HepG2 (cell line): ENCODE measurements around the gene GON7. TPM values are rescaled to one million over a fixed set of nuclear protein-coding genes. Genes with fewer than 3 reads are reported as not detected.

ENCODE experiments used
- ARNT2 ChIP-seq: sonication (generic); formaldehyde crosslinking; IDR thresholded peaks from 2 replicates; pipeline ENCODE4 v1.8.0; 2022; ENCODE audit warnings: mild to moderate bottlenecking, low read depth, missing genetic modification reagents, moderate library complexity
- GLI4 ChIP-seq: sonication (generic); formaldehyde crosslinking; IDR thresholded peaks from 2 replicates; pipeline ENCODE4 v1.5.1; 2020; ENCODE audit warnings: missing genetic modification reagents, mild to moderate bottlenecking, moderate library complexity, borderline replicate concordance
- HINFP ChIP-seq: sonication (generic); formaldehyde crosslinking; IDR thresholded peaks from 2 replicates; pipeline ENCODE4 v1.4.0; 2020; ENCODE audit warnings: low read depth, mild to moderate bottlenecking, missing genetic modification reagents
- MZF1 ChIP-seq: sonication (generic); formaldehyde crosslinking; IDR thresholded peaks from 2 replicates; pipeline ENCODE4 v1.8.1; 2023; ENCODE audit warnings: mild to moderate bottlenecking, missing genetic modification reagents, borderline replicate concordance
- NFE2 ChIP-seq: sonication (generic); formaldehyde crosslinking; IDR thresholded peaks from 2 replicates; pipeline ENCODE4 v1.4.0; 2020; ENCODE audit warnings: missing genetic modification reagents
- RNF2 ChIP-seq: fragments of 450-650 bp; conservative IDR thresholded peaks from 2 replicates; pipeline ENCODE4 v1.6.1; 2016; ENCODE audit warnings: low read depth
- SNAPC4 ChIP-seq: sonication (generic); formaldehyde crosslinking; IDR thresholded peaks from 2 replicates; pipeline ENCODE4 v1.4.0; 2020; ENCODE audit warnings: mild to moderate bottlenecking, missing genetic modification reagents
- TOE1 ChIP-seq: sonication (generic); formaldehyde crosslinking; IDR thresholded peaks from 2 replicates; pipeline ENCODE4 v1.4.0; 2020; ENCODE audit warnings: mild to moderate bottlenecking, missing genetic modification reagents
- ZNF142 ChIP-seq: sonication (generic); formaldehyde crosslinking; IDR thresholded peaks from 2 replicates; pipeline ENCODE4 v1.4.0; 2020; ENCODE audit warnings: missing genetic modification reagents
- ZNF33A ChIP-seq: sonication (generic); formaldehyde crosslinking; IDR thresholded peaks from 2 replicates; pipeline ENCODE4 v1.5.1; 2020; ENCODE audit warnings: missing genetic modification reagents, mild to moderate bottlenecking, moderate library complexity, borderline replicate concordance
- ZNF747 ChIP-seq: sonication (generic); formaldehyde crosslinking; IDR thresholded peaks from 2 replicates; pipeline ENCODE4 v1.8.1; 2023; ENCODE audit warnings: missing genetic modification reagents, mild to moderate bottlenecking, borderline replicate concordance
- ZSCAN9 ChIP-seq: IDR thresholded peaks from 2 replicates; pipeline ENCODE4 v1.6.1; 2016; ENCODE audit warnings: borderline replicate concordance
- polyA plus RNA-seq, 8 experiments: library from polyadenylated mRNA; depleted of rRNA in 3 of 8; stranded (reverse) in 7 of 8; unstranded in 1 of 8; fragments of >200 nt; fragmentation: Illumina TruSeq in 4 of 8; extraction: Trizol in 4 of 8; gene quantifications; 2 replicates each; pipeline versions ENCODE4 v1.2.1 to v1.2.3, GENCODE V29; 2011 to 2016; ENCODE audit warnings: low read depth in 4 of 8, missing spikeins in 1 of 8, mixed read lengths in 1 of 8; ENCODE audit not compliant: insufficient read depth in 1 of 8
- total RNA-seq, 5 experiments: library from RNA; depleted of rRNA; stranded (reverse); fragments of >200 nt; fragmentation: Illumina TruSeq; extraction: Trizol; gene quantifications; 2 replicates each; pipeline ENCODE4 v1.2.3, GENCODE V29; 2016; ENCODE audit warnings: low read depth in 1 of 5

GON7 gene
- total and polyA plus RNA-seq, 2 of the 13 experiments (the other 11 are each of a cell fraction or from before 2014, with no cell fraction given), result 11.9 to 28.0 TPM

GRCh38 chr14:93206793-93207467 is at the start of gene GON7, which contains the start of gene UBR7 (continued):
- 0 out of 2 replicates have a peak, but pooled peaks have one; percentile 58 for TF ChIP-seq SNAPC4 (CRISPR knock-in tag)
- no peak; the same call in 1 of the 2 replicates for TF ChIP-seq ARNT2 (CRISPR knock-in tag)
- TF ChIP-seq GLI4, result peak; percentile 60; the same call in 1 of the 2 replicates
- no peak for TF ChIP-seq MZF1 (CRISPR knock-in tag)
- TF ChIP-seq ZNF747, result peak; percentile 94; the same call in 1 of the 2 replicates
- TF ChIP-seq RNF2, result peak; percentile 81
- TF ChIP-seq HINFP, result peak; percentile 69; the same call in 1 of the 2 replicates
- peak; percentile 52; the same call in 1 of the 2 replicates for TF ChIP-seq TOE1 (CRISPR knock-in tag)
- no peak for TF ChIP-seq ZSCAN9 (CRISPR knock-in tag)
- no peak for TF ChIP-seq ZNF142 (CRISPR knock-in tag)
- TF ChIP-seq ZNF33A, result no peak
- no peak for TF ChIP-seq NFE2 (CRISPR knock-in tag)
